Caco-2 (cell line): Measurements from ENCODE around the gene NR2C2. TPM values are rescaled to one million over a fixed set of nuclear protein-coding genes. Genes with fewer than 3 reads are reported as not detected.

Source experiments
- BruUV-seq: library from RNA; stranded (reverse); fragments of 400-500 nt; replicated peaks from 2 replicates; lab custom pipeline; 2021; lab: Mats Ljungman, UMichigan
- CTCF ChIA-PET: fragments of 300-600 bp; sonication (Branson Sonifier 250); formaldehyde crosslinking; loops from one replicate; lab custom pipeline; 2022; ENCODE audit warnings: antibody characterized with exemption; lab: Charles Lee
- POLR2A ChIA-PET: fragments of 300-600 bp; sonication (Branson Sonifier 250); formaldehyde crosslinking; loops from one replicate; lab custom pipeline; 2022; ENCODE audit warnings: antibody characterized with exemption; lab: Charles Lee
- DNase-seq, 2 experiments: peaks; one replicate each; pipeline versions ENCODE4 v3.0.0 to v3.0.0-alpha.2; 2020 to 2022
- H3K27me3 ChIP-seq: replicated peaks from 2 replicates; pipeline ENCODE4 v1.6.0; 2011; ENCODE audit warnings: low read length; ENCODE audit not compliant: control insufficient read depth, insufficient read depth
- H3K36me3 ChIP-seq: 2 replicates; pipeline ENCODE4 v1.5.1; 2011; ENCODE audit warnings: low read length; ENCODE audit not compliant: control insufficient read depth, insufficient read depth
- H3K4me1 ChIP-seq: fragments of 250-450 bp; sonication (Bioruptor Pico); 2 replicates; pipeline ENCODE4 v1.5.1; 2020; ENCODE audit warnings: mild to moderate bottlenecking
- H3K4me3 ChIP-seq: 2 replicates; pipeline ENCODE4 v1.5.1; 2011; ENCODE audit warnings: low read depth, mild to moderate bottlenecking, control low read depth, low read length
- H3K9me3 ChIP-seq: fragments of 250-450 bp; sonication (Bioruptor Pico); 2 replicates; pipeline ENCODE4 v1.5.1; 2020; ENCODE audit warnings: mild to moderate bottlenecking, moderate library complexity
- H3K27ac Mint-ChIP-seq: one replicate; pipeline ENCODE4 v1.8.0; 2022; ENCODE audit warnings: mixed read lengths; ENCODE audit not compliant: unreplicated experiment
- H3K27me3 Mint-ChIP-seq: one replicate; pipeline ENCODE4 v1.8.0; 2022; ENCODE audit warnings: mixed read lengths; ENCODE audit not compliant: insufficient read depth, unreplicated experiment
- H3K36me3 Mint-ChIP-seq: one replicate; pipeline ENCODE4 v1.8.0; 2022; ENCODE audit warnings: mild to moderate bottlenecking, mixed read lengths; ENCODE audit not compliant: insufficient read depth, unreplicated experiment
- H3K4me1 Mint-ChIP-seq: one replicate; pipeline ENCODE4 v1.8.0; 2022; ENCODE audit warnings: low read depth, mixed read lengths; ENCODE audit not compliant: unreplicated experiment
- H3K4me3 Mint-ChIP-seq: one replicate; pipeline ENCODE4 v1.8.0; 2022; ENCODE audit warnings: mild to moderate bottlenecking, moderate library complexity, mixed read lengths; ENCODE audit not compliant: unreplicated experiment
- H3K9me3 Mint-ChIP-seq: one replicate; pipeline ENCODE4 v1.8.0; 2022; ENCODE audit warnings: mixed read lengths; ENCODE audit not compliant: unreplicated experiment
- intact Hi-C: fragments of 100-400 bp; cut with micrococcal nuclease; formaldehyde crosslinking; loops from one replicate; pipeline ENCODE4 v1.10.0; 2022; ENCODE audit not compliant: unreplicated experiment
- total RNA-seq: library from RNA; stranded (reverse); gene quantifications from 2 replicates; pipeline ENCODE4 v1.2.3, GENCODE V29; 2022
- TF ChIP-seq, protein P1 (sequence below), 2 experiments: fragments of 200-600 bp in 1 of 2; IDR thresholded peaks; 1 replicate in 1 of 2; 2 replicates in 1 of 2; pipeline versions ENCODE4 v1.5.1 to v1.8.0; 2011 to 2022; ENCODE audit warnings: antibody characterized with exemption in 1 of 2, control low read depth in 1 of 2, inconsistent platforms in 1 of 2, low read depth in 1 of 2, low read length in 1 of 2, mild to moderate bottlenecking in 1 of 2, moderate library complexity in 1 of 2; ENCODE audit not compliant: insufficient read depth in 1 of 2, severe bottlenecking in 1 of 2, unreplicated experiment in 1 of 2

NR2C2 gene
- total RNA-seq, 1 experiment from 2014 or later = 37.0 TPM

DNA sequence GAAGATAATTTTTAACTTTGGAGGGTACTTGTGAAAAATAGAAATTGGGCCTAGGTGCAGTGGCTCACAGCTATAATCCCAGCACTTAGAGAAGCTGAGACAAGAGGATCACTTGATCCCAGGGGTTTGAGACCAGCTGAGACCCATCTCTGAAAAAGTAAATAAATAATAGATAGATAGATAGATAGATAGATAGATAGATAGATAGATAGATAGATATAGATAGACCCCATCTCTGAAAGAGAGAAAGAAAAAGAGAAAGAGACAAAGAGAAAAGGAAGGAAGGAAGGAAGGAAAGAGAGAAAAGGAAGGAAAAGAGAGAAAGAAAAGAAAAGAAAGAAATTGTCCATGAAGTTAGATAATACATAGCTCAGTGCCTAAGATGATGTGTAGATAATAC is 82.2 kb downstream of the NR2C2 start:
- H3K9me3 Mint-ChIP-seq = no peaks in the 10 kb centered on the region
- CTCF ChIA-PET = no interaction called here
- H3K4me3 Mint-ChIP-seq = no peak overlapping the region

DNA sequence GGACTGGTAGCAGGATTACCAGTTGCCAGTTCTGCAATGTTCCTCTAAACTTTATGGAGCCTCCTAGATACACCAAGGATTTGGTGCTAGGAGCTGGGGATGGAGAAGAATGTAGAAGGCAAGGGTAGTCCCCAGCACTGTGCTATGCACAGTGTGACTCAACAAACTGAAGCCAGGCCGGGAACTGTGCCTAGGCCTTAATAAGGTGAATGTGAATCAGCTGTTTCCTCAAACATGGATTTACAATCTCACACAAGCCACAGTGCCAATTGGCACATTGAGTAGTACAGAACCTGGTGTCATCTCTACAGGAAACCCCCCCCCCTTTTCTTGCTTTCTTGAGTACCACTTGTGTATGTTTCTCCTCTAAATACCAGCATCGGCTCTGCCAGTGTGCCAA is 85.3 kb downstream of the NR2C2 start:
- BruUV-seq = no TSS peak
- no peaks in the 10 kb centered on the region for H3K9me3 Mint-ChIP-seq
- Histone ChIP-seq H3K9me3 (no peaks in the 10 kb centered on the region), H3K27me3 (no peaks in the 10 kb centered on the region), H3K36me3 (peaks cover 3% of the 10 kb centered on the region), H3K4me3 (no peak overlapping the region), H3K4me1 (no peaks in the 10 kb centered on the region)
- intact Hi-C loops = no loop called here
- H3K4me3 Mint-ChIP-seq = no peak overlapping the region
- CTCF ChIA-PET = no interaction called here
- peaks cover 59% of the 10 kb centered on the region for H3K36me3 Mint-ChIP-seq
- no peak overlapping the region for H3K27ac Mint-ChIP-seq
- TF ChIP-seq, protein P1, sequence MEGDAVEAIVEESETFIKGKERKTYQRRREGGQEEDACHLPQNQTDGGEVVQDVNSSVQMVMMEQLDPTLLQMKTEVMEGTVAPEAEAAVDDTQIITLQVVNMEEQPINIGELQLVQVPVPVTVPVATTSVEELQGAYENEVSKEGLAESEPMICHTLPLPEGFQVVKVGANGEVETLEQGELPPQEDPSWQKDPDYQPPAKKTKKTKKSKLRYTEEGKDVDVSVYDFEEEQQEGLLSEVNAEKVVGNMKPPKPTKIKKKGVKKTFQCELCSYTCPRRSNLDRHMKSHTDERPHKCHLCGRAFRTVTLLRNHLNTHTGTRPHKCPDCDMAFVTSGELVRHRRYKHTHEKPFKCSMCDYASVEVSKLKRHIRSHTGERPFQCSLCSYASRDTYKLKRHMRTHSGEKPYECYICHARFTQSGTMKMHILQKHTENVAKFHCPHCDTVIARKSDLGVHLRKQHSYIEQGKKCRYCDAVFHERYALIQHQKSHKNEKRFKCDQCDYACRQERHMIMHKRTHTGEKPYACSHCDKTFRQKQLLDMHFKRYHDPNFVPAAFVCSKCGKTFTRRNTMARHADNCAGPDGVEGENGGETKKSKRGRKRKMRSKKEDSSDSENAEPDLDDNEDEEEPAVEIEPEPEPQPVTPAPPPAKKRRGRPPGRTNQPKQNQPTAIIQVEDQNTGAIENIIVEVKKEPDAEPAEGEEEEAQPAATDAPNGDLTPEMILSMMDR (IDR thresholded peaks at IDR 0.05; ENCODE audit: insufficient read depth in 1 of 2, low read depth in 1 of 2, low read length in 1 of 2, severe bottlenecking in 1 of 2, unreplicated experiment in 1 of 2) = no peak
- no peaks in the 10 kb centered on the region for H3K27me3 Mint-ChIP-seq
- H3K4me1 Mint-ChIP-seq = no peaks in the 10 kb centered on the region
- no peak for DNase-seq
- POLR2A ChIA-PET = no interaction called here

More for the DNA sequence above, 82.2 kb downstream of the NR2C2 start:
- POLR2A ChIA-PET = interaction anchor here (0.6 kb wide), 2 partner anchors 11 to 67 kb away, joined by 4 to 5 read pairs; no protein-coding TSS in a partner anchor
- H3K4me3 ChIP-seq = no peak overlapping the region
- Mint-ChIP-seq H3K27me3 (no peaks in the 10 kb centered on the region), H3K4me1 (no peaks in the 10 kb centered on the region), H3K27ac (no peak overlapping the region), H3K36me3 (peaks cover 63% of the 10 kb centered on the region)
- no peaks in the 10 kb centered on the region for H3K27me3 ChIP-seq
- H3K9me3 ChIP-seq = no peaks in the 10 kb centered on the region
- DNase-seq = no peak
- intact Hi-C loops = no loop called here
- no peaks in the 10 kb centered on the region for H3K4me1 ChIP-seq
- BruUV-seq = no TSS peak
- TF ChIP-seq, protein P1 (IDR thresholded peaks at IDR 0.05; ENCODE audit: insufficient read depth in 1 of 2, low read depth in 1 of 2, low read length in 1 of 2, severe bottlenecking in 1 of 2, unreplicated experiment in 1 of 2) = no peak
- peaks cover 4% of the 10 kb centered on the region for H3K36me3 ChIP-seq

DNA sequence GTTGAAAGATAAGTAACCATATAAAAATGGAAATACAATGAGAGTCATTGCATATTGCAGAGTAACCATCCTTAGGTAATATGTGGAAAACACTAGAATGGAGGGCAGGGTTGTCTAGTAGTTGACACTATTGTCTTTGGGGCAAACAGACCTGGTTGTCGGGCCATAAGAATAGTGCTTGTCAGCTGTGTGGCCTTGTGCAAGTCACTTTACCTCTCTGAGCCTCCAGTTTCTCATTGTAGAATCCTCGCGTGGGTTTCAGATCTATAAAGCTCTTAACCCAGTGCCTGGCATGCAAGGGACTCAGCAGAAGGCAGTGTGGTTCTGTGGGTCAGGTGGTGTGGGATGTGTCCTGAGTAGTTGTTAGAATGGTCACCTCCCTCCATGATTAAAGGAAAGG is 85.7 kb downstream of the NR2C2 start:
- H3K4me1 ChIP-seq = no peaks in the 10 kb centered on the region
- DNase-seq = no peak
- no peaks in the 10 kb centered on the region for H3K9me3 ChIP-seq
- peaks cover 58% of the 10 kb centered on the region for H3K36me3 Mint-ChIP-seq
- no peaks in the 10 kb centered on the region for H3K27me3 Mint-ChIP-seq
- H3K9me3 Mint-ChIP-seq = no peaks in the 10 kb centered on the region
- peaks cover 3% of the 10 kb centered on the region for H3K36me3 ChIP-seq
- no peak overlapping the region for H3K4me3 ChIP-seq
- POLR2A ChIA-PET = no interaction called here
- no peak overlapping the region for H3K4me3 Mint-ChIP-seq
- H3K4me1 Mint-ChIP-seq = no peaks in the 10 kb centered on the region
- no TSS peak for BruUV-seq
- H3K27ac Mint-ChIP-seq = no peak overlapping the region
- no peaks in the 10 kb centered on the region for H3K27me3 ChIP-seq
- TF ChIP-seq, protein P1 (IDR thresholded peaks at IDR 0.05; ENCODE audit: insufficient read depth in 1 of 2, low read depth in 1 of 2, low read length in 1 of 2, severe bottlenecking in 1 of 2, unreplicated experiment in 1 of 2) = no peak
- intact Hi-C loops = no loop called here
- CTCF ChIA-PET = no interaction called here
